Large intestine (tissue), 3 donors: ENCODE measurements around the gene RICTOR. TPM values are rescaled to one million over a fixed set of nuclear protein-coding genes. Genes with fewer than 3 reads are reported as not detected.

Experiments
- DNase-seq, 2 donors: peaks; one replicate each; pipeline versions ENCODE4 v3.0.0 to v3.0.0-alpha.2; 2013
- H3K27ac ChIP-seq: one replicate; pipeline ENCODE4 v1.5.1; 2013; ENCODE audit warnings: low read length
- H3K27me3 ChIP-seq: 2 replicates; pipeline ENCODE4 v1.6.1; 2013; ENCODE audit warnings: low read length; ENCODE audit not compliant: control insufficient read depth, insufficient read depth
- H3K36me3 ChIP-seq: 2 replicates; pipeline ENCODE4 v1.6.1; 2013; ENCODE audit warnings: low read length; ENCODE audit not compliant: control insufficient read depth, insufficient read depth
- H3K4me1 ChIP-seq: one replicate; pipeline ENCODE4 v1.6.1; 2013; ENCODE audit warnings: low read length; ENCODE audit not compliant: control insufficient read depth, insufficient read depth
- H3K4me3 ChIP-seq: one replicate; pipeline ENCODE4 v1.5.1; 2013; ENCODE audit warnings: low read length
- H3K9me3 ChIP-seq: one replicate; pipeline ENCODE4 v1.6.1; 2013; ENCODE audit warnings: mild to moderate bottlenecking, low read depth, low read length, moderate library complexity; ENCODE audit not compliant: control insufficient read depth
- WGBS: methylation state at CpG from one replicate; pipeline ENCODE4 v1.1.5; 2013; ENCODE audit warnings: low lambda C conversion rate; ENCODE audit not compliant: insufficient coverage; 5-methylcytosine and 5-hydroxymethylcytosine counted together
- polyA plus RNA-seq: library from polyadenylated mRNA; unstranded; fragments of 120-200 nt; gene quantifications from one replicate; pipeline ENCODE4 v1.2.1, GENCODE V29; 2013

Gene RICTOR
- polyA plus RNA-seq, 1 donor = 20.2 TPM

GRCh38 chr5:39025456-39025855 is 48.7 kb downstream of the RICTOR start:
- Histone ChIP-seq H3K36me3 (no peaks in the 10 kb centered on the region), H3K4me1 (no peaks in the 10 kb centered on the region), H3K9me3 (peaks cover 21% of the 10 kb centered on the region), H3K4me3 (no peak overlapping the region), H3K27ac (no peak overlapping the region), H3K27me3 (no peaks in the 10 kb centered on the region)
- DNase-seq = no peak
- 100% methylated on average over 1 of the region's 4 CpGs for WGBS

GRCh38 chr5:39024884-39025283 is 49.3 kb downstream of the RICTOR start:
- H3K27ac ChIP-seq = no peak overlapping the region
- H3K4me3 ChIP-seq = no peak overlapping the region
- DNase-seq = no peak
- peaks cover 4% of the 10 kb centered on the region for H3K36me3 ChIP-seq
- H3K4me1 ChIP-seq = no peaks in the 10 kb centered on the region
- H3K9me3 ChIP-seq = peaks cover 21% of the 10 kb centered on the region
- no peaks in the 10 kb centered on the region for H3K27me3 ChIP-seq

DNA sequence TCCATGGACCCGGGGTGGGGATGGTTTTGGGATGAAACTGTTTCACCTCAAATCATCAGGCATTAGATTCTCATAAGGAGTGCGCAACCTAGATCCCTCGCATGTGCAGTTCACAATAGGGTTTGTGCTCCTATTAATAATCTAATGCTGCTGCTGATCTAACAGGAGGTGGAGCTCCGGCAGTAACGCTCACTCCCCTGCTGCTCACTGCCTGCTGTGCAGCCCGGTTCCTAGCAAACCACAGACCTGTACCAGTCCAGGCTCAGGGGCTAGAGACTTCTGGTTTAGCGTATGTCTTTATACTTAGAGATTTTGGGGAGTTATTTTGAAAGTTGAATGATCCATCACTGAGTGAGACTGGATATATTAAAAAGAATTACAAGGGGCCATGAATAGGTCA is 50.2 kb downstream of the RICTOR start:
- WGBS = 100% methylated on average over 1 of the region's 7 CpGs
- DNase-seq = no peak
- H3K4me3 ChIP-seq = no peak overlapping the region

DNA sequence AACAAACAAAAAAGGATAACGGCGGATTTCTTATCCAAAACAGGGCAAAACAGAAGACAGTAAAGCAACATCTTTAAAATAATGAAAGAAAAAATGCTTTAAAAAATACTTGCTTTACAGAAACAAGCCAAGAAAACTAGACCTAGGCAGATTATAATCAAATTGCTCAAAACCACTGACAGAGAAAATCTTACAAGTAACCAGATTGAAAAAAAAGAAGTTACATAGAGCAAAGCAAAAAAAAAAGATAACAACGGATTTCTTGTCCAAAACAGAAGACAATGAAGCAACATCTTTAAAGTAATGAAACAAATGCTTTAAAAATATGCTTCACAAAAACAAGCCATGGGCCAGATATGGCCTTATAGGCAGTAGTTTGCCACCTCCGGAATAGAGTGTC is 51.1 kb downstream of the RICTOR start:
- 77% methylated on average over 2 of the region's 4 CpGs for WGBS
- no peaks in the 10 kb centered on the region for H3K4me1 ChIP-seq

More for the DNA sequence above, 50.2 kb downstream of the RICTOR start:
- Histone ChIP-seq H3K9me3 (peaks cover 20% of the 10 kb centered on the region), H3K4me1 (no peaks in the 10 kb centered on the region), H3K27ac (no peak overlapping the region), H3K36me3 (peaks cover 8% of the 10 kb centered on the region), H3K27me3 (no peaks in the 10 kb centered on the region)

DNA sequence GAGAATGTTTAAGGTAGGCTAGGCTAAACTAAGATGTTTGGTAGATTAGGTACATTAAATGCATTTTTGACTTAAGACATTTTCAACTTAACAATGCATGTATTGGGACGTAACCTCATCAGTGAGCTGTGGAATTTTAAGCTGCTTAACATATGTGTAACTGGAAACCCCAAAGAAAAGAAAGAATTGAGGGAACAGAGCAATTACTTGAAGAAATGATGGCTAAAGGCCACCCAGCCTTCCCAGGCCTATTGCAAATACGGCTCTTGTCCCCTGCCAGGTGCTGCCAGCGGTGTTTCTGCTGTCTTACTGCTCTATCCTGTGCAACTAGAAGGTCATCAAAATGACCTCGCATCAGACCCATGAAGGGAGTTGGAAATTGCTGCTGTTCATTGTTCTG is 52.0 kb downstream of the RICTOR start:
- H3K4me1 ChIP-seq = no peaks in the 10 kb centered on the region
- DNase-seq = no peak
- H3K27me3 ChIP-seq = no peaks in the 10 kb centered on the region
- H3K27ac ChIP-seq = no peak overlapping the region
- H3K36me3 ChIP-seq = peaks cover 16% of the 10 kb centered on the region
- no CpG with 5 or more reads among the region's 4 CpGs for whole genome bisulfite sequencing
- no peak overlapping the region for H3K4me3 ChIP-seq
- H3K9me3 ChIP-seq = peaks cover 6% of the 10 kb centered on the region

More for the DNA sequence above, 51.1 kb downstream of the RICTOR start:
- peaks cover 11% of the 10 kb centered on the region for H3K9me3 ChIP-seq
- H3K27ac ChIP-seq = no peak overlapping the region
- no peaks in the 10 kb centered on the region for H3K27me3 ChIP-seq
- no peak overlapping the region for H3K4me3 ChIP-seq
- H3K36me3 ChIP-seq = peaks cover 14% of the 10 kb centered on the region
- DNase-seq = no peak

GRCh38 chr5:39021413-39021812 is 52.8 kb downstream of the RICTOR start:
- WGBS = no CpG with 5 or more reads among the region's 1 CpG
- DNase-seq = no peak
- H3K4me1 ChIP-seq = no peaks in the 10 kb centered on the region
- H3K36me3 ChIP-seq = peaks cover 16% of the 10 kb centered on the region
- H3K27me3 ChIP-seq = no peaks in the 10 kb centered on the region
- H3K9me3 ChIP-seq = peaks cover 3% of the 10 kb centered on the region
- no peak overlapping the region for H3K27ac ChIP-seq
- no peak overlapping the region for H3K4me3 ChIP-seq

GRCh38 chr5:39020458-39020857 is 53.7 kb downstream of the RICTOR start:
- H3K9me3 ChIP-seq = no peaks in the 10 kb centered on the region
- H3K36me3 ChIP-seq = peaks cover 16% of the 10 kb centered on the region
- peak in 1 of 2 donors; percentile 43 for DNase-seq
- 83% methylated on average over 2 of the region's 3 CpGs for WGBS
- H3K4me3 ChIP-seq = no peak overlapping the region
- no peaks in the 10 kb centered on the region for H3K27me3 ChIP-seq
- no peaks in the 10 kb centered on the region for H3K4me1 ChIP-seq
- H3K27ac ChIP-seq = no peak overlapping the region

DNA sequence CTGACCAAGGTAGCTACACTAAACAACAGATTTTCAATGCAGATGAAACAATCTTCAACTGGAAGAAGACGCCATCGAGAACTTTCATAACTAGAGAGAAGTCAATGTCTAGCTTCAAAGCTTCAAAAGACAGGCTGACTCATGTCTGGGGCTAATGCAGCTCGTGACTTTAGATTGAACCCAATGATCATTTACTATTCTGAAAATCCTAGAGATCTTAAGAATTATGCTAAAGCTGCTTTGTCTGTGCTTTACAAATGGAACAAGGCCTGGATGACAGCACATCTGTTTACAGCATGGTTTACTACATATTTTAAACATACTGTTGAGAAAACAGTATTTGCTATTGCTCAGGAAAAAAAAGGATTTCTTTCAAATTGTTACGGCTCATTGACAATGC is 54.9 kb downstream of the RICTOR start:
- Histone ChIP-seq H3K27ac (no peak overlapping the region), H3K9me3 (no peaks in the 10 kb centered on the region), H3K36me3 (peaks cover 16% of the 10 kb centered on the region), H3K4me1 (no peaks in the 10 kb centered on the region), H3K4me3 (no peak overlapping the region), H3K27me3 (no peaks in the 10 kb centered on the region)
- WGBS = no CpG with 5 or more reads among the region's 4 CpGs
- DNase-seq = no peak

- Histone ChIP-seq H3K4me3 (no peak overlapping the region), H3K27me3 (no peaks in the 10 kb centered on the region), H3K36me3 (peaks cover 17% of the 10 kb centered on the region), H3K9me3 (no peaks in the 10 kb centered on the region), H3K4me1 (no peaks in the 10 kb centered on the region), H3K27ac (no peak overlapping the region)
- DNase-seq = no peak
- WGBS = 100% methylated on average over 2 of the region's 2 CpGs
Observed at GRCh38 chr5:39017504-39017903, 56.7 kb downstream of the RICTOR start.

DNA sequence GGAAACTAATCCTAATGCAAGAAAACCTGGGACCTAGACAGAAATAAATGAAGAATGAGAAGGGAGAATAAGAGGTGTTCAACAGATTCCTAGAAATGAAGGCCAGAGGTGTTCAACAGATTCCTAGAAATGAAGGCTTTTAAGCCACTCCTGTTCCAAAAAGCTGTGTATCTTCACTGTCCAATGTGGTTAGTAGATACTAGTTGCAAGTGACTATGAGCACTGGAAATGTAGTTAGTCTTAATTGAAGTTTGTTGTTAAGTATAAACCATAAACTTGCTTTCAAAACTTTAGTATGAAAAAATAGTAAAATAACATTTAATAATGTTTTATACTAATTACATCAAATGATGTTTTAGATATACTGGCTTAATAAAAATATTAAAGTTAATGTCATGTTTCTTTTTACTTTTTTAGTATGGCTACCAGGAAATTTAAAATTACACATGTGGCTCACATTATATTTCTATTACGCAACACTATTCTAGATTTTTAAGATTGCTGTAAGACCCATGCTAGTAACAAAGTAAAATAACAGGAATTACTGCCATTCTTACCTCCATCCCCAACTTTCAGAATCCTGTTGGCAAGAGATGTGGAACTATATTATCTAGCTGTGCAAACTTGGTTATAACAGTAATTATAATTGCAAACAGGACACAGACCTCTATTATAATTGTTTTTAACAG is 57.5 kb downstream of the RICTOR start:
- no peaks in the 10 kb centered on the region for H3K4me1 ChIP-seq
- no peaks in the 10 kb centered on the region for H3K9me3 ChIP-seq
- H3K36me3 ChIP-seq = peaks cover 22% of the 10 kb centered on the region
- no peak overlapping the region for H3K4me3 ChIP-seq
- H3K27ac ChIP-seq = no peak overlapping the region
- no peaks in the 10 kb centered on the region for H3K27me3 ChIP-seq
- no CpG with 5 or more reads among the region's 1 CpG for WGBS
- DNase-seq = no peak
